Measurements from ENCODE around the gene TTYH2.

Gene TTYH2

GRCh38 chr17:74305865-74306654, 92.7 kb downstream of the TTYH2 start:
- peak in 1 of 10 donors; percentile 44 for DNase-seq
- intact Hi-C loops (cut with DNase I), result loop anchor here (2.0 to 10.0 kb wide), 3 partner anchors 55 to 189 kb away; partner anchors contain the start of gene BTBD17

- DNase-seq, result no peak
- intact Hi-C loops (cut with DNase I), result loop anchor here (2.0 to 10.0 kb wide), 3 partner anchors 53 to 187 kb away; partner anchors contain the start of gene BTBD17
Measured at GRCh38 chr17:74307984-74308773, 94.8 kb downstream of the TTYH2 start.

- no peak for DNase-seq
- intact Hi-C loops (cut with DNase I), result loop anchor here (10.0 kb wide), 1 partner anchor 185 kb away; no protein-coding TSS in a partner anchor
Measured at GRCh38 chr17:74309902-74310301, 96.5 kb downstream of the TTYH2 start.

Data from posterior cingulate gyrus (tissue), 11 donors.